Occipital lobe (tissue), 2 donors: ENCODE data around the gene PARN. TPM values are rescaled to one million over a fixed set of nuclear protein-coding genes. Genes with fewer than 3 reads are reported as not detected.
"Not testable (repeated sequence)": the region's sequence is repeated elsewhere in the genome, so short reads cannot be mapped to it uniquely, and the experiment has no call there.

Experiments
- DNase-seq: peaks from one replicate; lab custom pipeline; 2025; lab: John Stamatoyannopoulos, UW
- total RNA-seq: library from RNA; depleted of rRNA; stranded (reverse); fragments of >200 nt; gene quantifications from one replicate; pipeline ENCODE4 v1.2.3, GENCODE V29; 2014

PARN gene
- total RNA-seq, 1 donor from 2014 or later: 25.6 TPM

DNA sequence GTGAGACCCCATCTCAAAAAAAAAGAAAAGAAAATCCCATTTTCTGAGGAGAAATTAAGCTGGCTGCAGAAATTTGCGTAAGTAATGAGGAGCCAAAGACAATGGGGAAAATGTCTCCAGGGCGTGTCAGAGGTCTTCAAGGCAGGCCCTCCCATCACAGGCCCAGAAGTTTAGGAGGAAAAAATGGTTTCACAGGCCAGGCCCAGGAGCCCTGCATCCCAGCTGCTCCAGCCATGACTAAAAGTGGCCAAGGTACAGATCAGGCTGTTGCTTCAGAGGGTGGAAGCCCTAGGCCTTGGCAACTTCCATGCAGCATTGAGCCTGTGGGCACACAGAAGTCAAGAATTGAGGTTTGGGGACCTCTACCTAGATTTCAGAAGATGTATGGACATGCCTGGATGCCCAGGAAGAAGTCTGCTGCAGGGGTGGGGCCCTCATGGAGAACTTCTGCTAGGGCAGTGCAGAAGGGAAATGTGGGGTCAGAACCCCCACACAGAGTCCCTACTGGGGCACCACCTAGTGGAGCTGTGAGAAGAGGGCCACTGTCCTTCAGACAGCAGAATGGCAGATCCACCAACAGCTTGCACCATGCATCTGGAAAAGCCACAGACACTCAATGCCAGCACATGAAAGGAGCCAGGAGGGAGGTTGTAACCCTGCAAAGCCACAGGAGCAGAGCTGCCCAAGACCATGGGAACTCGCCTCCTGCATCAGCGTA, 55.2 kb downstream of the PARN start:
- not testable (repeated sequence) for DNase-seq

DNA sequence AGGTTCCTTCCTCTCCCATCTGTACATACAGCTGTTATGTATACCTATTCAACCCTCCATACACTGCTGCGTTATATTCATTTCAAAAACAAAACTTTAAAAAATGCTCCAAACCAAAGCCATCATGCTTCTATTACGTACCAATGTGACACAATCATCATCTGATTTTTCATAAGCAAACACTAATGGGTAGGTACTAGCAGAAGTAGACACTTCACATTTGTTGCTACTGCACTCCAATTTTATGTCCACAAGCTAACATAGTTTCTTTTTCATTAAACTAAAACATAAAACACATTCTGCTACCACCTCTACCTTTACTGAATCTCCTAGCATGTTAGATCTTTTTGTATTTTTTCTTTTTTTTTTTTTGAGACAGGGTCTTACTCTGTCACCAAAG, 57.5 kb downstream of the PARN start:
- DNase-seq: no peak

- DNase-seq: no peak
Measured at GRCh38 chr16:14569213-14569612, 60.8 kb downstream of the PARN start.

DNA sequence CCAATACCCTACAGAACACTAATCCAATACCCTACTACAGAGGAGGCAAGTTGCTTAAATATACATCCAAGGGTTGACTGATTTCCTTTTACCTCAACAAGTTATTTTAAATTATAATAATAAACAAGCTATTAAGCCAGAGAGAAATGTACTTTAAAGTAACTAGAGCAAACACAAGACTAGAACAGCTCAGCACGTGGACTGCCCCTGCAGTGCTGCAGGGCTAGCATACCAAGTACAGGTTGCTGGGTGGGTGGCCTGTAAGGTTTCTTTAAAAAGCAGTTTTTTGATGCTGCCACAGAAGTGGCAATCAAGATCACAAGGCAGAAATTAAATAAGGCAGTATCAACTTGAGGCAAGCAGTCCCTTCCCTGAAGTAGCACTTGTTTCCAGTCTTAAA, 63.5 kb downstream of the PARN start:
- DNase-seq: no peak

GRCh38 chr16:14565688-14566025, 64.4 kb downstream of the PARN start:
- no peak for DNase-seq

- no peak for DNase-seq
Measured at GRCh38 chr16:14564861-14565687, 65.0 kb downstream of the PARN start.

DNA sequence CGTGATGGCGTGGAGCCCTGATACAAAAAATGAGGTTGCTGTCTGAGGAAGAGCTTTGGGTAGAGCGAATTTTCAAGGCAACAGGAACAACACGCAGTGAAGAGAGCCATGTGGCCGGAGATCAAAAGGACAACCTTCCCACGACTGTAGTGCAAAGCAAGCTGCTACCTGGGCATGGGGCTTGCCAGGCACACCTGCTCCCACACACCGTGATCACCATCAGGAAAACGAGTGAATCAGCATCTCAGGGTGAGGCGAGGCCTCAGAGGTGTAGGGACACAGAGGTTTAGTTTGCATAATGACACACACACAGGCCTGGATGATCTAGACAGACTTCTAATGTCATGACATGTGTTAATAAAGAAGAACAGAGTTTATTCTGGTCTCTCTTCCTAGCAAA, 65.7 kb downstream of the PARN start:
- DNase-seq: no peak

DNA sequence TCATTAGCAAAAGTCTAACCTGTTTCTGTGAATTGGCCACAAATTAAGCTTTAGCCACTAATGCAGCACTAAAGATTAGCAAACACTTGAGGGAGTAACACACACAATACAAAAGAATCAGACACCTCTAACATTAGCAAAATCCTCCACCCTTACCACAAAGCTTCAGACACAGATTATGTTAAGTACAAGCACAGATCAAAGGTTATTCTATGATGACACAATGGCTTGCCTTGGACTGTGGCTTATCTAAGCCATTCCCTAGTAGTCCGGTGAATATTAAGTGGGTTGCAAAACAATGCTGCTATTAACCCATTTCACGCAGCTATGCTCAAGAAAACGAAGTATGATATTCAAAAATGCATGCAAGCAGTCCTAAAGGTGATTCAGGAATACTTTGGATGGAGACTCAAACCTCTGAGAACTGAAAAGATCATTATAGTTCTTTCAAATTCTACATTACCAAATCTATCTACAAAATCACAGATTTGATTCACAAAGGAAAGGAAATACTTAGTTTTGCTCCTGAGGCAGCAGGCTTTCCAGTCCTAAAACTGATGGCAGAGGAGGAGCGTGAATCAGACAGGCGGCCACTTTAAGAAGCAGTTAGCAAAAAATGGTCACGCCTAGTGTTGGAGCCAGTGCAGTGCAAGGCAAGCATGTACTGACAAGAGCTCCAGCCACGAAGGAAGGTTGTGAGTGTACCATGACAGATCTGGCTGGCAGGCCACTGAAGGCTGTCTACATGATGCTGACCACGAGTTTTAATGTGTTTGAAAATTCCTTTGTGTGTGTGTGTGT, 67.2 kb downstream of the PARN start:
- peak; percentile 35 for DNase-seq

DNA sequence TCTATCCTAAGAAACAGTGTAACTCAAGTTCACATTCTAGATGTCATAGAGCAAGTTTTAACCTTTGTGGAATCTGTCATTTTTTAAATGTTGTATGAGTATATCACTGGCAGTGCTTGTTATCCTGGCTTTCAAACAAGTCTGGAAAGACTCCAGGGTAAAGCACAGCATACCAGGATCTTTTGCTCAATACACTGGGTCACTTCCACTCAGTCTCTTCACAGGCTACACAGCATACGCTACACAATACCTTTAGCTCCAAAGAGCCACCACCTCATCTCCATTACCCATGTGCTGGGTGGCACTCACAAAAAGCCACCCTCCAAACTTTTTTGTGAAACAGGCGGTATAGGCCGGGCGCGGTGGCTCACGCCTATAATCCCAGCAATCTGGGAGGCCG, 69.5 kb downstream of the PARN start:
- no peak for DNase-seq

- no peak for DNase-seq
Measured at GRCh38 chr16:14559809-14560241, 70.2 kb downstream of the PARN start.

GRCh38 chr16:14553447-14553846, 76.6 kb downstream of the PARN start:
- DNase-seq: no peak

DNA sequence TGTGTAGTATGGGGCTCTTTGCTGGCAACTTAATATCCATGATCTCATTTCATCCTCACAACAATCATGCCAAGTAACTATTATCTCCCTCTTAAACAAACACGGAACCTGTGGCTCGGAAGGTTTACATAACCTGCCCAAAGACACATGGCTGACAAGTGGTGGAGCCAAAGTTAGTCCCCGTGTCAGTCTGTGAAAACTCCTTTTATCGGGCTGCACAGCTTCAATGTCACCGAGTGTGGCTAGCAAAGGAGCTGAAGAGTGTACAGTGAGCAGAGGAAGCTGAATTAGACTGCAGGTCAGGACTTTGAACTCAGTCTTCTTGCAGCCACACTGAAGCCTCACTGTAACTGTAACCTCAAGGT, 80.3 kb downstream of the PARN start:
- DNase-seq: no peak

- DNase-seq: no peak
Measured at GRCh38 chr16:14548933-14549788, 80.9 kb downstream of the PARN start.

- DNase-seq: no peak
Measured at GRCh38 chr16:14545346-14545884, 84.6 kb downstream of the PARN start.

- DNase-seq: not testable (repeated sequence)
Measured at GRCh38 chr16:14544846-14545245, 85.2 kb downstream of the PARN start.

DNA sequence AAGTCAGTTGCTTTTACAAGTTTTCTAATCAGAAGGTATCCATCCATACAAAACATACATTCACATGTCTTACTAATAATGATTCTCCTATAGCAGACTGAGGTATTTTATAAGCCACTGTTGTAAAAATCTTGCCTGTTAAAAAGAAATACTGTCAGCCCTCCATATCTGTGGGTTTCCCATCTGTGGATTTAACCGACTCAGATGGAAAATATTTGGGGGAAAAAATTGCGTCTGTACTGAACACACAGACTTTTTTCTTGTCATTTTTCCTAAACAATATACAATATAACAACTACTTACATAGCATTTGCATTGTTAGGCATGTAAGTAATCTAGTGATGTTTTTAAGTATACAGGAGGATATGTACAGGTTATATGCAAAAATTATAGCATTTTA, 90.4 kb downstream of the PARN start:
- no peak for DNase-seq

DNA sequence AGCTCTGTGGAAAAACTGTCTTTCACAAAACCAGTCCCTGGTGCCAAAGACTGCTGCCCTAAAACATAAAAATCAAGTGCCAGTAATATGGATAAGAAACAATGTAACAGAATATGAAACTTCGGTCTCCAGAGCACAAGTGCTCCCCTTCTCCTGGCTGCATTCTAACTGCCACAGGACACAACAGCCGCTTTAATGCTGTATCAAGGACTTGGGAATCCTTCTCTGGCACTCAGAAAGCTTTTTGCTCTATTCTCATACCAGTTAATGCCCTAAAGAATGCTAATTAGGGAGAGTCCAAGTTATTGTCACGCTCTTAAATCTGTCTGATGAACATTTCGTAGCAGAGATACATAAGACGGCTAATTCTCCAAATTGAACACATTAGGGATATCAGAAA, 90.9 kb downstream of the PARN start:
- DNase-seq: no peak

DNA sequence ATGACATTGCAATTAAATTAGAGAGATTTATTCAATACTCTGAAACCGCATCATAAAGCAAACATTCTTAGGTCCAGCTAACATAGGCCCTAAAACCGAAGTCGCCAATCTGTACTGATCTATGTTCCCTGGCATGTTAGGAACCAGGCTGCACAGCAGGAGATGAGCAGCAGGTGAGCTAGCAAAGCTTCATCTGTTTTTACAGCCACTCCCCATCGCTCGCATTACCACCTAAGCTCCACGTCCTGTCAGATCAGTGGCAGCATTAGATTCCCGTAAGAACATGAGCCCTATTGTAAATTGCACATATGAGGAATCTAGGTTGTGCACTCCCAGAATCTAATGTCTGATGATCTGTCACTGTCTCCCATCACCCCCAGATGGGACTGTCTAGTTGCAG, 91.5 kb downstream of the PARN start:
- no peak for DNase-seq

DNA sequence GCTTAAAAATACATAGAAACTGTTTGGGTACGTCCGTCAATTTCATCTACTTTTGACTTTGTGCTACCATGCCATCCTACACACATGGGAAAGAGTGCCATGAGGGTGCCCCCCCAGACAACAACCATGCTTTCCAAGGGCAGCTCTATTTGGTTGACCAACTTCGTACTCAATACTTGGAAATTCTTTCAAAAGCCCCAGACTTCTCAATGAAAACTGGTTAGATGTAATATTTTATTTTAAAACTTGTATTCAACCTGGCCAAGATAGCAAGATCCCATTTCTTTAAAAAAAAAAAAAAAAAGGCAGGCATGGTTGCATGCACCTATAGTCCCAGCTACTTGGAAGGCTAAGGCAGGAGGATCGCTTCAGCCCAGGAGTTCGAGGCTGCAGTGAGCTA, 98.4 kb downstream of the PARN start:
- DNase-seq: no peak

DNA sequence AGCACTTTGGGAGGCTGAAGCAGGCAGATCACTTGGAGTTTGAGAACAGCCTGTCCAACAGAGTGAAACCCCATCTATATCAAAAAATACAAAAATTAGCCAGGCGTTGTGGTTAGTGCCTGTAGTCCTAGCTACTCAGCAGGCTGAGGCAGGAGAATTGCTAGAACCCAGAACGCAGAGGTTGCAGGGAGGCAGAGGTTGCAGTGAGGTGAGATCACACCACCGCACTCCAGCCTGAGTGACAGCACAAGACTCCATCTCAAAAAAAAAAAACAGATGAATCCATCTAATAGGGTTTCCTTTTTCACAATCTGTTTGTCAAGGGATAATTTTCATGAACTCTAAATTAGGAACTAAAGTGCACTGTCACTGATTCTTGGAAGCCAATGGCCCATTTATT, 99.0 kb downstream of the PARN start:
- no peak for DNase-seq

DNA sequence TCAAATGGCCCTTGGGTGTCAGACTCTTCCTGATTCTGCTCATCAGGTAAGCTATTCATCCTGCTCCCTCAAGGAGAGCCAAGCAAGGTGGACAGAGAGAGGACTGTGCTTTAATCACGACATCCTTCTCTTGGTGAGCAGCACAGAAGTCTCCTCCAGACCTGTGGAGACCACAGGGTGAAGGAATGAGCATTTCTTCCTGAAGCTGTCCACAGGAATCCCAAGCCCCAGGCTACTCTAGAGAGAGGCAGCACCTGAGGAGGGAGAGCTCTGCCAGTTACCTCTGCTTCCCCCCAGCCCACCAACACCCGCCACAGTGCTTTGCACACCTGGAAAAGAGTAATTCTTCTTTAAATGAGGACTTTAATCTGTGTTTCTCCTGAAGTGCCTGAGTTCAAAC, 100.0 kb downstream of the PARN start:
- DNase-seq: no peak
